Hepatocyte (in vitro differentiated cells): Measurements from ENCODE around the gene SOAT2. TPM values are rescaled to one million over a fixed set of nuclear protein-coding genes. Genes with fewer than 3 reads are reported as not detected.

ENCODE experiments used
- DNase-seq: peaks from one replicate; pipeline ENCODE4 v3.0.0-alpha.2; 2016; ENCODE audit warnings: low spot score
- H2AFZ ChIP-seq: fragments of 200-600 bp; sonication (generic); 2 replicates; pipeline ENCODE4 v1.6.0; 2016; ENCODE audit warnings: antibody characterized with exemption, mild to moderate bottlenecking
- H3K27ac ChIP-seq: fragments of 200-600 bp; sonication (generic); 2 replicates; pipeline ENCODE4 v1.5.1; 2016; ENCODE audit warnings: mild to moderate bottlenecking
- H3K27me3 ChIP-seq: fragments of 200-600 bp; sonication (generic); 2 replicates; pipeline ENCODE4 v1.6.1; 2016
- H3K36me3 ChIP-seq: fragments of 200-600 bp; sonication (generic); replicated peaks from 2 replicates; pipeline ENCODE4 v1.5.1; 2016; ENCODE audit warnings: low read depth; ENCODE audit not compliant: insufficient read depth
- H3K4me1 ChIP-seq: fragments of 200-600 bp; sonication (generic); 2 replicates; pipeline ENCODE4 v1.5.1; 2016; ENCODE audit warnings: mild to moderate bottlenecking, moderate library complexity; ENCODE audit not compliant: insufficient read depth
- H3K4me2 ChIP-seq: fragments of 200-600 bp; sonication (generic); 2 replicates; pipeline ENCODE4 v1.6.0; 2016
- H3K4me3 ChIP-seq: fragments of 200-600 bp; sonication (generic); 2 replicates; pipeline ENCODE4 v1.5.1; 2016; ENCODE audit warnings: mild to moderate bottlenecking
- H3K79me2 ChIP-seq: fragments of 200-600 bp; sonication (generic); 2 replicates; pipeline ENCODE4 v1.6.0; 2017; ENCODE audit warnings: mild to moderate bottlenecking
- H3K9me2 ChIP-seq: fragments of 200-600 bp; sonication (generic); replicated peaks from 2 replicates; pipeline ENCODE4 v1.6.0; 2017; ENCODE audit warnings: mild to moderate bottlenecking; ENCODE audit not compliant: insufficient read depth
- H3K9me3 ChIP-seq: fragments of 200-600 bp; sonication (generic); 2 replicates; pipeline ENCODE4 v1.5.1; 2016; ENCODE audit warnings: low read depth, mild to moderate bottlenecking
- H4K20me1 ChIP-seq: fragments of 200-600 bp; sonication (generic); 2 replicates; pipeline ENCODE4 v1.6.0; 2016; ENCODE audit warnings: mild to moderate bottlenecking; ENCODE audit not compliant: insufficient read depth, poor library complexity, severe bottlenecking
- EZH2 ChIP-seq: fragments of 200-600 bp; sonication (generic); IDR thresholded peaks from 2 replicates; pipeline ENCODE4 v1.6.1; 2016; ENCODE audit warnings: antibody characterized with exemption, mild to moderate bottlenecking, borderline replicate concordance
- EZH2phosphoT487 ChIP-seq: fragments of 200-600 bp; sonication (generic); IDR thresholded peaks from one replicate; pipeline ENCODE4 v1.6.1; 2018; ENCODE audit warnings: antibody characterized with exemption, mild to moderate bottlenecking, low read depth, moderate library complexity; ENCODE audit not compliant: unreplicated experiment, severe bottlenecking
- WGBS: methylation state at CpG from one replicate; pipeline ENCODE4 v1.1.6; 2016; ENCODE audit warnings: low lambda C conversion rate; ENCODE audit errors: missing lambda C conversion rate; 5-methylcytosine and 5-hydroxymethylcytosine counted together
- polyA plus RNA-seq: library from polyadenylated mRNA; unstranded; fragments of >200 nt; fragmentation: Nextera tagmentation; extraction: Ambion mirVana; gene quantifications from 2 replicates; pipeline ENCODE4 v1.2.1, GENCODE V29; 2016
- total RNA-seq: library from RNA; depleted of rRNA; stranded (reverse); fragments of >200 nt; gene quantifications from 2 replicates; pipeline ENCODE4 v1.2.3, GENCODE V29; 2014
- TF ChIP-seq, protein P1 (sequence below): fragments of 200-600 bp; sonication (generic); IDR thresholded peaks from 2 replicates; pipeline ENCODE4 v1.5.1; 2016; ENCODE audit warnings: antibody characterized with exemption, mild to moderate bottlenecking; ENCODE audit not compliant: poor library complexity

Gene SOAT2
- total and polyA plus RNA-seq, 2 experiments from 2014 or later, result 21.8 to 29.4 TPM

DNA sequence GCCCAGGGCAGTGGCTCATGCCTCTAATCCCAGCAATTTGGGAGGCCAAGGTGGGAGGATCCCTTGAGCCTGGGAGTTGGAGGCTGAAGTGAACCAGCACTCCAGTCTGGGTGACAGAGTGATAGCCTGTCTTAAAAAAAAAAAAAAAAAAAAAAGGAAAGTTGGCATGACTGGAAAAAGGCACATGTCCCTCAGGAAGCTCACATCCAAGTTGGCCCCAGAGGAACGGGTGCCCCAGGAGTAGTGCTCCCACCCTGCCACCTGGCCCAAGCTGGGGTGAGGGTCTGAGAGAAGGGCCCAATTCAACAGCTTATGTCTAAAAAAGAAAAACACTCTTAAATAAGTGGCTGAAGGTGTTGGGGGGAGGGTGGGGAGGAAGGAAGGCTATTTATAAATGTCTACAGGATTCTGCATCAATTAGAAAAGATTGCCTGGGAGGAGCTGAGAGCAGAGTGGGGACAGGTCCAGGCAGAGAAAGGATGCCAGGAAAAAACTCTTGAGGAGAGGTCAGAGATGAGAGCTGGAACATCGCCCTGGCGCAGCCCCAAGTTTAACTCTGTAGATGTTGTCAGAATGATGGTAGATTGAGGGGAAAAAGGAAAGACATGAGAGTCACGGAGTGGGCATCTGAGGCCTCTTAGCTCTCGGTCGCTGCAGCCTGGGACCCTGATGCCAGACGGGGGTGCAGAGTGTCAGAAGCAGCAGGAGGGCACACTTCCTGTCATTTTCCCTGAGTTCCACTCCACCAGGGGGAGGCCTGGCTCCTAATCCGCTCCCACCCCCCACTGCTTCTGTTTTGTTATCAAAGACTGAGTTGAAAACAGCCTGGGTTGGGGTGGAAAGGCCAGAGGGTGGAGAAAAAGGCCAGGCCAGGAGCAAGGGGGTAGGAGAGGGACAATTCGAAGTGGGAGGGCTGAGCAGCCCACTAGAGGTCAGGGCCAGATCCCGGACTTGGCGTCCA lies 31.4 kb upstream of the SOAT2 start:
- Histone ChIP-seq H3K27me3 (no peaks in the 10 kb centered on the region), H3K79me2 (no peaks in the 10 kb centered on the region), H3K4me1 (peaks cover 12% of the 10 kb centered on the region), H2AFZ (no peak overlapping the region), H3K9me3 (no peaks in the 10 kb centered on the region), H3K27ac (peak overlapping the region; percentile 60), H3K4me2 (peak overlapping the region; percentile 19), H3K36me3 (no peaks in the 10 kb centered on the region), H3K4me3 (no peak overlapping the region), H3K9me2 (no peaks in the 10 kb centered on the region), H4K20me1 (no peaks in the 10 kb centered on the region)
- DNase-seq, result peak; percentile 49
- TF ChIP-seq EZH2 (no peak), EZH2phosphoT487 (no peak)
- TF ChIP-seq, protein P1, sequence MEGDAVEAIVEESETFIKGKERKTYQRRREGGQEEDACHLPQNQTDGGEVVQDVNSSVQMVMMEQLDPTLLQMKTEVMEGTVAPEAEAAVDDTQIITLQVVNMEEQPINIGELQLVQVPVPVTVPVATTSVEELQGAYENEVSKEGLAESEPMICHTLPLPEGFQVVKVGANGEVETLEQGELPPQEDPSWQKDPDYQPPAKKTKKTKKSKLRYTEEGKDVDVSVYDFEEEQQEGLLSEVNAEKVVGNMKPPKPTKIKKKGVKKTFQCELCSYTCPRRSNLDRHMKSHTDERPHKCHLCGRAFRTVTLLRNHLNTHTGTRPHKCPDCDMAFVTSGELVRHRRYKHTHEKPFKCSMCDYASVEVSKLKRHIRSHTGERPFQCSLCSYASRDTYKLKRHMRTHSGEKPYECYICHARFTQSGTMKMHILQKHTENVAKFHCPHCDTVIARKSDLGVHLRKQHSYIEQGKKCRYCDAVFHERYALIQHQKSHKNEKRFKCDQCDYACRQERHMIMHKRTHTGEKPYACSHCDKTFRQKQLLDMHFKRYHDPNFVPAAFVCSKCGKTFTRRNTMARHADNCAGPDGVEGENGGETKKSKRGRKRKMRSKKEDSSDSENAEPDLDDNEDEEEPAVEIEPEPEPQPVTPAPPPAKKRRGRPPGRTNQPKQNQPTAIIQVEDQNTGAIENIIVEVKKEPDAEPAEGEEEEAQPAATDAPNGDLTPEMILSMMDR, result no peak
- WGBS, result 51% methylated on average over 11 of the region's 11 CpGs

DNA sequence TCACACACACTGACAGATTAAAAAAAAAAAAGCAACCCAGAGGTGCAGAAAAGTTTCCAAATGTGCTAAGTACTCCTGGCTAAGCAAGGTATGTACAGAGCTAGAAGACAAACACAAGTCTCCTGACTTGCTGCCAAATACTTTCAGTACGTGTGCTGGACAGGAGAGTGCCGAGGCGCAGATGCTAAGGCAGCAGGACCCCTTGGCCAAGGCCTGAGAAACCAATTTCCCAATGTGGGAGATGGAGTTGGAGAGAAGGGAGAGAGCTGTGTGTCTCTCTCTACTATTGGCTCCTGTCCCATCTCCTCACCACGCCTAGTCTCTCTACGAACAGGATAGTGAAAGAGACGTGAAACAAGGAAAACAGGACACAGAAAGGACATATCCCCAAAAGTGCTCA lies 29.4 kb upstream of the SOAT2 start:
- Histone ChIP-seq H3K9me3 (no peaks in the 10 kb centered on the region), H2AFZ (no peak overlapping the region), H3K9me2 (no peaks in the 10 kb centered on the region), H3K4me3 (no peak overlapping the region), H3K27me3 (no peaks in the 10 kb centered on the region), H4K20me1 (no peaks in the 10 kb centered on the region), H3K4me1 (peaks cover 21% of the 10 kb centered on the region), H3K36me3 (no peaks in the 10 kb centered on the region), H3K27ac (no peak overlapping the region), H3K79me2 (peaks cover 12% of the 10 kb centered on the region), H3K4me2 (no peak overlapping the region)
- TF ChIP-seq EZH2, result no peak
- no peak for TF ChIP-seq EZH2phosphoT487
- TF ChIP-seq, protein P1, result no peak
- DNase-seq, result no peak
- 92% methylated on average over 6 of the region's 6 CpGs for WGBS

DNA sequence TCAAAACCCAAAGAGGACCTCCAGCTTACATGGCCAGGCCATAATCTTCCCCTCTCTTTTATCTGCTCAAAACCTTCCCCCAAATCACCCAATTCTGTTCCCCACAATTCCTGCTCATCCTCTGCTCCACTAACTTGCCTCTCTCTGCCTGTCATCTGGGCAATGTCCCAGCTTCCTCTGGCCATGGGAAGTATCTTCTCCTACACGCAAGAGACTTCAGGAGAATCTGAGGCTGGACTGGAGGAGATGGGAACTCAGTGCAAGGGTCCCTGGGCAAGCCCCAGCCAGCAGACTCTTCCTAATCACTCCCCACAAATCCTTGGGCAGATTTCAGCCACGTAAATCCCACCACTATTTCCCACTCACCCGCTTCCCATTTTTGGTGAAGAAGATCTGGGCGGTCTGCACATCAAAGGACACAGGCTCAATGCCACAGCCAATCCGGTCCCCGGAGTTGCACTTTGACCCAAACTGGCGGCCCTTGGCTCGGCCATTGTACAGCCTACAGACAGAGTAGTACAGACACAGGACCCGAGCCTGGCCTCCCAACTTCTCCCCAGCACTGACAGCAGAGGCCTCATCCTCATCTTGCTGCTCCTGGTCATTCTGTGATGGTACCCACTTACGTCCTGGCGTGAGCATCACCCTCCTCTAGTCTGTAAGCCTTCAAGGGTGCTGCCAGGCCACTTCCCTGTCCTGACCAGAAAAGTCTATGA lies 28.8 kb upstream of the SOAT2 start:
- no peaks in the 10 kb centered on the region for H3K9me2 ChIP-seq
- no peak overlapping the region for H3K4me3 ChIP-seq
- TF ChIP-seq EZH2phosphoT487 (no peak), EZH2 (no peak)
- TF ChIP-seq, protein P1, result no peak
- no peaks in the 10 kb centered on the region for H3K27me3 ChIP-seq
- DNase-seq, result no peak
- H3K79me2 ChIP-seq, result peaks cover 12% of the 10 kb centered on the region
- no peaks in the 10 kb centered on the region for H3K36me3 ChIP-seq
- no peaks in the 10 kb centered on the region for H3K9me3 ChIP-seq
- peaks cover 21% of the 10 kb centered on the region for H3K4me1 ChIP-seq
- no peak overlapping the region for H3K4me2 ChIP-seq
- H2AFZ ChIP-seq, result no peak overlapping the region
- 96% methylated on average over 11 of the region's 11 CpGs for WGBS
- no peaks in the 10 kb centered on the region for H4K20me1 ChIP-seq
- H3K27ac ChIP-seq, result no peak overlapping the region
